ENCODE data around the gene ERCC6L2. TPM values are rescaled to one million over a fixed set of nuclear protein-coding genes. Genes with fewer than 3 reads are reported as not detected.

ERCC6L2 gene
- total and polyA plus RNA-seq, 10 of the 15 experiments (the other 5 are each of a cell fraction or from before 2014, with no cell fraction given): 8.1 to 45.0 (median 22.6) TPM

DNA sequence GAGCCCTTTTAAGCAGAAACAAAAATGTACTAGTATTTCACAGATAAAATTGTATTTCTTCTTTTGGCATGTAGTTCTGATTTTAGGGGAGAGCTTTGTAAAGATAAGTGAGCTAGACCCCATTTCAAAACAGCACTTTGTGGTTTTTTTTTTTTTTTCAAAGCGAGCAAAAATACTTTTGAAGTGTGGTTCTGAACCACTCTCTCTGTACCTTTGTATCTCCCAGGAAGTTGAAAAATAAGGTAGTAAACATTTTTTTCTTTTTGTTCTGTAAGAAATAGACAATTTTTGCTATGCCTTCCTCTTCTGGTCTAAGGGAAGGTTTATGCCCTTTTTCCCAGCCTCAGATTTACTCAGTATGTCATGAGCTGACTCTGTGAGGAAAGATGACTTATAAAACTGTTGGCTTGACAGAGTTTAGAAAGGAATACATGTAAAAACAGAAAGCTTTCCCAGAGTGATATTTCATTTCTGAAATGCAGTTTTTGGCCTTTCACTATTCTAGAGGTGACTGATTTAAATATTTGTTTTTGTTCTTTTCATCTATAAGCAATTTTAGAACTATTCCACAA lies 12.5 kb downstream of the ERCC6L2 start:
- POLR2A ChIA-PET: interaction anchor here (0.6 to 1.2 kb wide), 2 partner anchors 11 to 784 kb away, joined by 5 read pairs; no protein-coding TSS in a partner anchor
- FAIRE-seq (no peak), ATAC-seq (no peak), DNase-seq (ENCODE audit: low read depth, low spot score) (no peak)
- Histone ChIP-seq H3K9ac (ENCODE audit: control insufficient read depth, insufficient read depth, low read length) (no peak overlapping the region), H3K4me1 (ENCODE audit: control insufficient read depth, insufficient read depth, low read length) (peaks cover 6% of the 10 kb centered on the region; the same call in 1 of the 2 replicates), H3K36me3 (ENCODE audit: control insufficient read depth in 2 of 2, insufficient read depth in 2 of 2, low read length in 1 of 2) (peaks cover 2 to 11% of the 10 kb centered on the region in 2 experiments; a peak in 3 of 4 replicates), H3K27ac (ENCODE audit: control insufficient read depth, insufficient read depth) (no peak overlapping the region), H3K79me2 (ENCODE audit: control insufficient read depth, insufficient read depth, low read length) (peaks cover 1% of the 10 kb centered on the region), H3K4me2 (ENCODE audit: control insufficient read depth, insufficient read depth) (peak overlapping the region; percentile 15; the same call in 1 of the 2 replicates), H4K20me1 (ENCODE audit: control insufficient read depth, insufficient read depth) (no peaks in the 10 kb centered on the region), H3K27me3 (replicated peaks in 1 of 2; ENCODE audit: control insufficient read depth in 2 of 2, insufficient read depth in 2 of 2, low read length in 1 of 2) (no peaks in the 10 kb centered on the region), H2AFZ (ENCODE audit: control insufficient read depth, low read depth, low read length) (no peak overlapping the region), H3K9me3 (replicated peaks; ENCODE audit: control insufficient read depth, insufficient read depth, low read length) (peaks cover 9% of the 10 kb centered on the region), H3K4me3 (no peak overlapping the region)
- in situ Hi-C loops (cut with MboI): no loop called here
- no TSS peak for BruUV-seq (replicated peaks)
- CTCF ChIA-PET: interaction anchor here (1.1 to 2.8 kb wide), 3 partner anchors 8 to 11 kb away, joined by 3 to 12 read pairs (median 4); no protein-coding TSS in a partner anchor
- SMC1A ChIA-PET (ENCODE audit: uncharacterized antibody, unreplicated experiment): interaction anchor here (1.0 to 1.5 kb wide), 4 partner anchors 12 to 678 kb away, joined by 3 to 8 read pairs (median 6); partner anchors contain the start of gene ERCC6L2
- intact Hi-C loops (cut with micrococcal nuclease; ENCODE audit: unreplicated experiment): no loop called here
- 0% methylated on average over 1 of the region's 1 CpG for WGBS (ENCODE audit: insufficient coverage, insufficient replicate concordance, low lambda C conversion rate, missing lambda C conversion rate)
- peak; percentile 45; the same call in 1 of the 2 replicates for TF ChIP-seq ZNF384 (IDR thresholded peaks at IDR 0.05; ENCODE audit: borderline replicate concordance, low read depth, low read length)
- TF ChIP-seq, protein P1, sequence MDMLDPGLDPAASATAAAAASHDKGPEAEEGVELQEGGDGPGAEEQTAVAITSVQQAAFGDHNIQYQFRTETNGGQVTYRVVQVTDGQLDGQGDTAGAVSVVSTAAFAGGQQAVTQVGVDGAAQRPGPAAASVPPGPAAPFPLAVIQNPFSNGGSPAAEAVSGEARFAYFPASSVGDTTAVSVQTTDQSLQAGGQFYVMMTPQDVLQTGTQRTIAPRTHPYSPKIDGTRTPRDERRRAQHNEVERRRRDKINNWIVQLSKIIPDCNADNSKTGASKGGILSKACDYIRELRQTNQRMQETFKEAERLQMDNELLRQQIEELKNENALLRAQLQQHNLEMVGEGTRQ (IDR thresholded peaks at IDR 0.05; ENCODE audit: borderline replicate concordance, low read depth, low read length): no peak
- peak; percentile 67 for TF ChIP-seq RUNX3 (IDR thresholded peaks at IDR 0.05; ENCODE audit: low read length)
- RAD21 ChIA-PET (ENCODE audit: unreplicated experiment): interaction anchor here (1.0 kb wide), 1 partner anchor 686 kb away, joined by 3 read pairs; no protein-coding TSS in a partner anchor

DNA sequence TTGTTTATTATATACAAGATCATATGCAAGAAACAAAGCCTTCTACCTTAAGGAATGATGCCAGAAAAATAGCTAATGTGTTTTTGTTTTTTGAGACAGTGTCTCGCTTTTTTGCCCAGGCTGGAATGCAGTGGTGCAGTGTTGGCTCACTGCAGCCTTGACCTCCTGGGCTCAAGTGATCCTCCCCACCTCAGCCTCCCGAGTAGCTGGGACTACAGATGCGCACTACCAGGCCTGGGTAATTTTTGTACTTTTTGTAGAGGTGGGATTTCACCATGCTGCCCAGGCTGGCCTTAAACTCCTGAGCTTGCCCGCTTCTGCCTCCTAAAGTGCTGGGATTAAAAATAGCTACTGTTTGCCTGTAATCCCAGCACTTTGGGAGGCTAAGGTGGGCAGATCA lies 15.1 kb downstream of the ERCC6L2 start:
- Histone ChIP-seq H3K36me3 (ENCODE audit: control insufficient read depth in 2 of 2, insufficient read depth in 2 of 2, low read length in 1 of 2) (peaks cover 0 to 10% of the 10 kb centered on the region in 2 experiments; a peak in 1 of 4 replicates), H3K79me2 (ENCODE audit: control insufficient read depth, insufficient read depth, low read length) (no peaks in the 10 kb centered on the region; the same call in none of the 2 replicates), H3K27ac (ENCODE audit: control insufficient read depth, insufficient read depth) (no peak overlapping the region), H2AFZ (ENCODE audit: control insufficient read depth, low read depth, low read length) (no peak overlapping the region), H3K4me1 (ENCODE audit: control insufficient read depth, insufficient read depth, low read length) (peaks cover 3% of the 10 kb centered on the region; the same call in 1 of the 2 replicates), H3K4me3 (no peak overlapping the region), H3K9ac (ENCODE audit: control insufficient read depth, insufficient read depth, low read length) (no peak overlapping the region), H3K4me2 (ENCODE audit: control insufficient read depth, insufficient read depth) (no peak overlapping the region), H4K20me1 (ENCODE audit: control insufficient read depth, insufficient read depth) (no peaks in the 10 kb centered on the region), H3K27me3 (replicated peaks in 1 of 2; ENCODE audit: control insufficient read depth in 2 of 2, insufficient read depth in 2 of 2, low read length in 1 of 2) (no peaks in the 10 kb centered on the region), H3K9me3 (replicated peaks; ENCODE audit: control insufficient read depth, insufficient read depth, low read length) (peaks cover 7% of the 10 kb centered on the region)
- in situ Hi-C loops (cut with MboI): no loop called here
- RAD21 ChIA-PET (ENCODE audit: unreplicated experiment): interaction anchor here (1.9 kb wide), 1 partner anchor 13 kb away, joined by 4 read pairs; no protein-coding TSS in a partner anchor
- WGBS (ENCODE audit: insufficient coverage, insufficient replicate concordance, low lambda C conversion rate, missing lambda C conversion rate): 96% methylated on average over 4 of the region's 4 CpGs
- SMC1A ChIA-PET (ENCODE audit: uncharacterized antibody, unreplicated experiment): interaction anchor here (0.9 to 1.7 kb wide), 5 partner anchors 8 to 18 kb away, joined by 3 to 6 read pairs (median 3); no protein-coding TSS in a partner anchor
- no TSS peak for BruUV-seq (replicated peaks)
- DNase-seq (ENCODE audit: low read depth, low spot score) (no peak), ATAC-seq (no peak), FAIRE-seq (no peak)
- CTCF ChIA-PET: interaction anchor here (1.6 kb wide), 1 partner anchor 8 kb away, joined by 4 read pairs; no protein-coding TSS in a partner anchor
- POLR2A ChIA-PET: interaction anchor here (1.2 kb wide), 1 partner anchor 15 kb away, joined by 3 read pairs; the partner anchor contains the start of gene ERCC6L2
- intact Hi-C loops (cut with micrococcal nuclease; ENCODE audit: unreplicated experiment): no loop called here
- TF ChIP-seq CHD4 (IDR thresholded peaks at IDR 0.05) (no peak), KLF5 (IDR thresholded peaks at IDR 0.05; ENCODE audit: partially characterized antibody) (no peak), TCF12 (IDR thresholded peaks at IDR 0.05; ENCODE audit: low read depth, low read length) (no peak), JUNB (IDR thresholded peaks at IDR 0.05) (no peak), HDAC6 (IDR thresholded peaks at IDR 0.05; ENCODE audit: unreplicated experiment) (no peak), MEF2A (IDR thresholded peaks at IDR 0.05; ENCODE audit: insufficient read depth, low read depth, low read length) (no peak)
- TF ChIP-seq, protein P2, sequence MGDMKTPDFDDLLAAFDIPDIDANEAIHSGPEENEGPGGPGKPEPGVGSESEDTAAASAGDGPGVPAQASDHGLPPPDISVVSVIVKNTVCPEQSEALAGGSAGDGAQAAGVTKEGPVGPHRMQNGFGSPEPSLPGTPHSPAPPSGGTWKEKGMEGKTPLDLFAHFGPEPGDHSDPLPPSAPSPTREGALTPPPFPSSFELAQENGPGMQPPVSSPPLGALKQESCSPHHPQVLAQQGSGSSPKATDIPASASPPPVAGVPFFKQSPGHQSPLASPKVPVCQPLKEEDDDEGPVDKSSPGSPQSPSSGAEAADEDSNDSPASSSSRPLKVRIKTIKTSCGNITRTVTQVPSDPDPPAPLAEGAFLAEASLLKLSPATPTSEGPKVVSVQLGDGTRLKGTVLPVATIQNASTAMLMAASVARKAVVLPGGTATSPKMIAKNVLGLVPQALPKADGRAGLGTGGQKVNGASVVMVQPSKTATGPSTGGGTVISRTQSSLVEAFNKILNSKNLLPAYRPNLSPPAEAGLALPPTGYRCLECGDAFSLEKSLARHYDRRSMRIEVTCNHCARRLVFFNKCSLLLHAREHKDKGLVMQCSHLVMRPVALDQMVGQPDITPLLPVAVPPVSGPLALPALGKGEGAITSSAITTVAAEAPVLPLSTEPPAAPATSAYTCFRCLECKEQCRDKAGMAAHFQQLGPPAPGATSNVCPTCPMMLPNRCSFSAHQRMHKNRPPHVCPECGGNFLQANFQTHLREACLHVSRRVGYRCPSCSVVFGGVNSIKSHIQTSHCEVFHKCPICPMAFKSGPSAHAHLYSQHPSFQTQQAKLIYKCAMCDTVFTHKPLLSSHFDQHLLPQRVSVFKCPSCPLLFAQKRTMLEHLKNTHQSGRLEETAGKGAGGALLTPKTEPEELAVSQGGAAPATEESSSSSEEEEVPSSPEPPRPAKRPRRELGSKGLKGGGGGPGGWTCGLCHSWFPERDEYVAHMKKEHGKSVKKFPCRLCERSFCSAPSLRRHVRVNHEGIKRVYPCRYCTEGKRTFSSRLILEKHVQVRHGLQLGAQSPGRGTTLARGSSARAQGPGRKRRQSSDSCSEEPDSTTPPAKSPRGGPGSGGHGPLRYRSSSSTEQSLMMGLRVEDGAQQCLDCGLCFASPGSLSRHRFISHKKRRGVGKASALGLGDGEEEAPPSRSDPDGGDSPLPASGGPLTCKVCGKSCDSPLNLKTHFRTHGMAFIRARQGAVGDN (IDR thresholded peaks at IDR 0.05): no peak
- TF ChIP-seq, protein P3, sequence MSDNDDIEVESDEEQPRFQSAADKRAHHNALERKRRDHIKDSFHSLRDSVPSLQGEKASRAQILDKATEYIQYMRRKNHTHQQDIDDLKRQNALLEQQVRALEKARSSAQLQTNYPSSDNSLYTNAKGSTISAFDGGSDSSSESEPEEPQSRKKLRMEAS (IDR thresholded peaks at IDR 0.05; ENCODE audit: low read depth, low read length): no peak

Measured in GM12878 (cell line).